Measurements from ENCODE around the gene ZNF385B. TPM values are rescaled to one million over a fixed set of nuclear protein-coding genes. Genes with fewer than 3 reads are reported as not detected.

ZNF385B gene
- polyA plus RNA-seq, 1 experiment, result not detected

DNA sequence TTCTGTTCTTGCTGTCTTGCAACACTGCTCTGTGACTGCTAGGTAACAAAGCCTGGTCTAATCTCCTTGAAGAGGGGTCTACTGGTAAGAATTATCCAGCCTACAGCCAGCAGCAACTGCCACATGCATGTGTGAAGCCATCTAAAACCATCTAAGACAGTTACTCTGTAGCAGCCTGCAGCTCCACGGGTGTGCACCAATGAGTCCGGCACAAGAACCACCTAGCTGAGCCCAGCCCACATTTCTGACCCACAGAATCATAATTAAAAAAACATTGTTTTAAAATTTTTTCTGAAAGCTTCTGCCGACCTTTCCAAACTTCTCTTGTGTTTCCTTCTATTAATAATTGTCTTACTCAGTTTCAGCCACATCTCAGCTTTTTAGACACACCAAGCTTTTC is 102.8 kb downstream of the ZNF385B start:
- Histone ChIP-seq H3K27me3 (ENCODE audit: control insufficient read depth, insufficient read depth, low read length) (no peaks in the 10 kb centered on the region), H3K4me3 (ENCODE audit: low read depth, low read length) (no peak overlapping the region), H3K9me3 (ENCODE audit: control insufficient read depth, insufficient read depth, low read length) (no peaks in the 10 kb centered on the region; the same call in 1 of the 2 replicates), H3K27ac (ENCODE audit: low read depth, low read length) (no peak overlapping the region)
- POLR2A ChIA-PET, result no interaction called here
- TF ChIP-seq, protein P1, sequence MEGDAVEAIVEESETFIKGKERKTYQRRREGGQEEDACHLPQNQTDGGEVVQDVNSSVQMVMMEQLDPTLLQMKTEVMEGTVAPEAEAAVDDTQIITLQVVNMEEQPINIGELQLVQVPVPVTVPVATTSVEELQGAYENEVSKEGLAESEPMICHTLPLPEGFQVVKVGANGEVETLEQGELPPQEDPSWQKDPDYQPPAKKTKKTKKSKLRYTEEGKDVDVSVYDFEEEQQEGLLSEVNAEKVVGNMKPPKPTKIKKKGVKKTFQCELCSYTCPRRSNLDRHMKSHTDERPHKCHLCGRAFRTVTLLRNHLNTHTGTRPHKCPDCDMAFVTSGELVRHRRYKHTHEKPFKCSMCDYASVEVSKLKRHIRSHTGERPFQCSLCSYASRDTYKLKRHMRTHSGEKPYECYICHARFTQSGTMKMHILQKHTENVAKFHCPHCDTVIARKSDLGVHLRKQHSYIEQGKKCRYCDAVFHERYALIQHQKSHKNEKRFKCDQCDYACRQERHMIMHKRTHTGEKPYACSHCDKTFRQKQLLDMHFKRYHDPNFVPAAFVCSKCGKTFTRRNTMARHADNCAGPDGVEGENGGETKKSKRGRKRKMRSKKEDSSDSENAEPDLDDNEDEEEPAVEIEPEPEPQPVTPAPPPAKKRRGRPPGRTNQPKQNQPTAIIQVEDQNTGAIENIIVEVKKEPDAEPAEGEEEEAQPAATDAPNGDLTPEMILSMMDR (IDR thresholded peaks at IDR 0.05; ENCODE audit: low read depth, low read length), result no peak
- DNase-seq (ENCODE audit: low read depth, low spot score), result no peak
- CTCF ChIA-PET, result interaction anchor here (1.1 kb wide), 1 partner anchor 348 kb away, joined by 4 read pairs; no protein-coding TSS in a partner anchor

DNA sequence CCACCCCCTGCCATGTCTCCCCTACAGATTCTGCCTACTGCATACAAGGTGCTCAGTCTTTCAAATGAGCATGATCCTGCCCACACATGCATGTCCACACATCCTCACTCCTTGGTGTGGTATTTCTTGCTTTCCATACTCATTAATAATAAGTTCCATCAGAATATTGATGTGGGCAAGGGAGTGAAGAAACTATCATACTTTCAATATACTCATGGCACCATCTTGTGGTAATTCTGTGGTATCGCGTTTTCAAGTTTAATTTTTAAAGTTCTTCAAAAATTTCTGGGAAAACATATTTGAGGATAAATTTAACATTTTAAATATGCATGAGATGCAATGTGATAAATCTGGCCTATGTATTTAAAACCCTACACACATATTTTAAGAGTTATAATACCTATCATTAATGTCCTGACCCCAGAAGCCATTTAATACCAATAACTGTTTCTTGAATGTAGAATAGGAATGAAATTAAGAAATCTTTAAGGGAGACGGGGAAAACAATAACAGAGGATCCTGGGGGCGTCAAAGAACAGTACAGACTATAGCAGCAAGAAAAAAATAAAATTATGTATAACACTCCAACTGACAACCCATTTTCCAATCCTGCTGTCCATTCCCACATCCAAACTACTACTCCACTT is 110.1 kb downstream of the ZNF385B start:
- no peak for DNase-seq (ENCODE audit: low read depth, low spot score)
- ChIA-PET POLR2A (no interaction called here), CTCF (interaction anchor here (1.0 to 1.1 kb wide), 8 partner anchors 48 to 621 kb away, joined by 3 to 14 read pairs (median 4); no protein-coding TSS in a partner anchor)
- TF ChIP-seq, protein P1 (IDR thresholded peaks at IDR 0.05; ENCODE audit: low read depth, low read length), result peak; percentile 68
- no peak overlapping the region for H3K27ac ChIP-seq (ENCODE audit: low read depth, low read length)
- H3K9me3 ChIP-seq (ENCODE audit: control insufficient read depth, insufficient read depth, low read length), result no peaks in the 10 kb centered on the region
- no peaks in the 10 kb centered on the region for H3K27me3 ChIP-seq (ENCODE audit: control insufficient read depth, insufficient read depth, low read length)
- H3K4me3 ChIP-seq (ENCODE audit: low read depth, low read length), result no peak overlapping the region

DNA sequence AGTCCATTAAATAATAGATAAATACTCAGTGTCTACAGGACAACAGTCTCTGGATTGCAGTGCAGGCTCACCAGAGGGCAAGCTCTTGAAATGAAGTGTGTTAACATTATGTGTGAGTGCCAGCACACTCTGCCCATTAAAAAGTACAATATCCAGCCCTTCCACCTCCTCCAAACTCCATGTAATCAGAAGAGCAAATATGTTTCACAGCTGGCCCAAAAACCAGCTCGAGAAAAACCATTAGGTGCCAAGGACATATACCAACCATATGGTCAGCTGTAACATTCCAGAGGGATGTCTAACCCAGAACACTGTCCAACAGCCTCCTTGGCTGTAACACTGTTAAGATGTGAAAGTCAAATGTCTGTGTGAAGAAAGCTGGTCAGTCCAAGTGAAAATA is 112.2 kb downstream of the ZNF385B start:
- no peaks in the 10 kb centered on the region for H3K27me3 ChIP-seq (ENCODE audit: control insufficient read depth, insufficient read depth, low read length)
- TF ChIP-seq, protein P1 (IDR thresholded peaks at IDR 0.05; ENCODE audit: low read depth, low read length), result no peak
- POLR2A ChIA-PET, result interaction anchor here (1.3 kb wide), 2 partner anchors 136 to 295 kb away, joined by 3 to 7 read pairs; no protein-coding TSS in a partner anchor

DNA sequence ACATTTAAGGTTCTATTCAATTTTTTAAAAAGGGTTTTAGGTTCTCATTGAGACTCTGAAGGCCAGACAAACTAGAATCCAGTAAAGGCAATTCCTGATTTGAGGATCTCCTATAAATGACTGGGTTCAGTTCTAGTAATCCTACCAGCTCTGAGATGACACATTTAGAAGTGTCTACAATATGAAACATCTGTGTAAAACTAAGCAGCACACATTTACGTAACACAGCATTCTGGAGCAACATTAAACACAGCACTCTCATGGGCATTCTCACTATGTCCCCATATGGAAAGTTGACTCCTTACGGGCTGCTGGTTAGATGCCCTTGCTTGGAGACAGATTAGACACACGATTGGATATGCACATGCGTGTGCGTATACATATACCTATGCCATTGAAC is 114.4 kb downstream of the ZNF385B start:
- CTCF ChIA-PET, result interaction anchor here (1.3 kb wide), 1 partner anchor 325 kb away, joined by 5 read pairs; no protein-coding TSS in a partner anchor
- no peak for DNase-seq (ENCODE audit: low read depth, low spot score)

More for the DNA sequence above, 112.2 kb downstream of the ZNF385B start:
- H3K9me3 ChIP-seq (ENCODE audit: control insufficient read depth, insufficient read depth, low read length), result no peaks in the 10 kb centered on the region
- H3K4me3 ChIP-seq (ENCODE audit: low read depth, low read length), result no peak overlapping the region
- no peak overlapping the region for H3K27ac ChIP-seq (ENCODE audit: low read depth, low read length)
- CTCF ChIA-PET, result interaction anchor here (0.9 to 2.1 kb wide), 5 partner anchors 303 to 530 kb away, joined by 3 to 27 read pairs (median 3); no protein-coding TSS in a partner anchor
- peak; percentile 49 for DNase-seq (ENCODE audit: low read depth, low spot score)

More for the DNA sequence above, 114.4 kb downstream of the ZNF385B start:
- Histone ChIP-seq H3K4me3 (ENCODE audit: low read depth, low read length) (no peak overlapping the region), H3K27ac (ENCODE audit: low read depth, low read length) (no peak overlapping the region), H3K27me3 (ENCODE audit: control insufficient read depth, insufficient read depth, low read length) (no peaks in the 10 kb centered on the region), H3K9me3 (ENCODE audit: control insufficient read depth, insufficient read depth, low read length) (no peaks in the 10 kb centered on the region)
- POLR2A ChIA-PET, result no interaction called here
- TF ChIP-seq, protein P1 (IDR thresholded peaks at IDR 0.05; ENCODE audit: low read depth, low read length), result no peak
